HL-60 (cell line): ENCODE measurements around the gene UTRN.

Experiments used
- DNase-seq, 2 experiments: peaks; one replicate each; pipeline ENCODE4 v3.0.0-alpha.2; 2010 to 2020; ENCODE audit warnings: low read depth in 1 of 2, low spot score in 1 of 2
- H3K27ac ChIP-seq: fragments of 250-450 bp; sonication (Bioruptor Pico); replicated peaks from 2 replicates; pipeline ENCODE4 v1.5.1; 2020; ENCODE audit warnings: mild to moderate bottlenecking, moderate library complexity
- H3K27me3 ChIP-seq: fragments of 250-450 bp; sonication (Bioruptor Pico); 2 replicates; pipeline ENCODE4 v1.5.1; 2021; ENCODE audit warnings: mild to moderate bottlenecking, moderate library complexity; ENCODE audit not compliant: insufficient read depth, poor library complexity, severe bottlenecking
- H3K4me3 ChIP-seq: replicated peaks from 2 replicates; pipeline ENCODE4 v1.5.1; 2011; ENCODE audit warnings: mild to moderate bottlenecking, control low read depth, low read length; ENCODE audit not compliant: insufficient read depth
- CTCF ChIP-seq: IDR thresholded peaks from one replicate; pipeline ENCODE4 v1.5.1; 2011; ENCODE audit warnings: low read length, control low read depth, inconsistent platforms; ENCODE audit not compliant: insufficient read depth
- GABPA ChIP-seq: IDR thresholded peaks from 2 replicates; pipeline ENCODE4 v1.6.1; 2012; ENCODE audit warnings: low read depth
- POLR2AphosphoS5 ChIP-seq: IDR thresholded peaks from 2 replicates; pipeline ENCODE4 v1.6.1; 2012; ENCODE audit warnings: low read depth
- REST ChIP-seq: IDR thresholded peaks from 2 replicates; pipeline ENCODE4 v1.6.1; 2012; ENCODE audit warnings: low read depth; ENCODE audit not compliant: insufficient replicate concordance
- SPI1 ChIP-seq: IDR thresholded peaks from 2 replicates; pipeline ENCODE4 v1.6.1; 2012; ENCODE audit warnings: low read depth, mild to moderate bottlenecking, borderline replicate concordance

Gene UTRN

GRCh38 chr6:144266091-144266649 is 19.0 kb upstream of the UTRN start:
- H3K4me3 ChIP-seq: no peak overlapping the region
- no peak overlapping the region for H3K27ac ChIP-seq
- no peak for DNase-seq

GRCh38 chr6:144268794-144269349 is 16.3 kb upstream of the UTRN start:
- DNase-seq: no peak
- Histone ChIP-seq H3K27me3 (no peaks in the 10 kb centered on the region), H3K4me3 (no peak overlapping the region), H3K27ac (no peak overlapping the region)
- no peak for TF ChIP-seq REST
- TF ChIP-seq CTCF: no peak
- TF ChIP-seq POLR2AphosphoS5: no peak

More at GRCh38 chr6:144266091-144266649, 19.0 kb upstream of the UTRN start:
- TF ChIP-seq REST: no peak
- TF ChIP-seq CTCF: no peak
- TF ChIP-seq GABPA: no peak
- TF ChIP-seq SPI1: no peak
- no peak for TF ChIP-seq POLR2AphosphoS5
- no peaks in the 10 kb centered on the region for H3K27me3 ChIP-seq

DNA sequence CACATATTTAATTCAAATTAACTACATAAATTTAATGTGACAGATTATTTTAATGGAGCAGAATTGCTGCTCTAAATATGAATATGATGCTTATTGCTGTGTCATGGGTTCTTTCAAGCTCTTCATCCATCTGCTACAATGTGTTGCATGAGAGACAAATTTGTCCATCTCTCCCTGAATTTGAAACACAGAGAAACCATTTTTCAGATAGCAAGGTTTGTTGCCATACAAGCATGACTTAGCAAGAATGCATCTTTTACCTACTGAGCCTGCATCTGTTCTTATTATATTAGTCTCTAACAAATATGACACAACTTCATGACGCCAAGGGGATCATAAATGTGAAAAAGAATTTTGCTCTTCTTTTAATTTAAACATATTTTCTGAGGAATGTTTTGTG is 8.0 kb upstream of the UTRN start:
- Histone ChIP-seq H3K4me3 (no peak overlapping the region), H3K27me3 (no peaks in the 10 kb centered on the region), H3K27ac (no peak overlapping the region)
- no peak for DNase-seq
- TF ChIP-seq POLR2AphosphoS5 (no peak), SPI1 (no peak), REST (no peak), CTCF (no peak), GABPA (no peak)
